Karpas-422 (cell line): ENCODE measurements around the gene COL4A2. TPM values are rescaled to one million over a fixed set of nuclear protein-coding genes. Genes with fewer than 3 reads are reported as not detected.

ENCODE experiments used
- DNase-seq: peaks from one replicate; pipeline ENCODE4 v3.0.0-alpha.2; 2015
- H2AFZ ChIP-seq: fragments of 200-600 bp; sonication (generic); 2 replicates; pipeline ENCODE4 v1.6.1; 2014; ENCODE audit warnings: antibody characterized with exemption, low read length, mixed read lengths
- H3K27ac ChIP-seq: fragments of 200-600 bp; sonication (generic); 2 replicates; pipeline ENCODE4 v1.5.1; 2014; ENCODE audit warnings: mild to moderate bottlenecking, low read length, moderate library complexity
- H3K27me3 ChIP-seq: fragments of 200-600 bp; sonication (generic); 2 replicates; pipeline ENCODE4 v1.6.1; 2014; ENCODE audit warnings: low read length, mixed read lengths
- H3K36me3 ChIP-seq: fragments of 200-600 bp; sonication (generic); 2 replicates; pipeline ENCODE4 v1.6.1; 2014; ENCODE audit warnings: low read length, mixed read lengths; ENCODE audit not compliant: insufficient read depth
- H3K4me1 ChIP-seq: fragments of 200-600 bp; sonication (generic); 2 replicates; pipeline ENCODE4 v1.6.1; 2014; ENCODE audit warnings: mild to moderate bottlenecking, low read length, mixed read lengths
- H3K4me2 ChIP-seq: fragments of 200-600 bp; sonication (generic); 2 replicates; pipeline ENCODE4 v1.6.1; 2014; ENCODE audit warnings: low read length, low read depth, mild to moderate bottlenecking; ENCODE audit not compliant: poor library complexity, severe bottlenecking
- H3K4me3 ChIP-seq: fragments of 200-600 bp; sonication (generic); 2 replicates; pipeline ENCODE4 v1.5.1; 2014; ENCODE audit warnings: mild to moderate bottlenecking, antibody characterized with exemption, low read length, mixed read lengths
- H3K79me2 ChIP-seq: fragments of 200-600 bp; sonication (generic); 2 replicates; pipeline ENCODE4 v1.6.1; 2014; ENCODE audit warnings: mild to moderate bottlenecking, low read length, mixed read lengths
- H3K9ac ChIP-seq: fragments of 200-600 bp; sonication (generic); 2 replicates; pipeline ENCODE4 v1.6.0; 2014; ENCODE audit warnings: low read length
- H3K9me2 ChIP-seq: fragments of 200-600 bp; sonication (generic), shearing (Covaris generic); replicated peaks from 2 replicates; pipeline ENCODE4 v1.6.0; 2014; ENCODE audit warnings: mild to moderate bottlenecking, low read length, moderate library complexity; ENCODE audit not compliant: insufficient read depth
- H3K9me3 ChIP-seq: fragments of 300-700, 200-600 bp; sonication (generic); 2 replicates; pipeline ENCODE4 v1.6.1; 2014; ENCODE audit warnings: low read length, mixed read lengths
- H4K20me1 ChIP-seq: fragments of 200-600 bp; sonication (generic); 2 replicates; pipeline ENCODE4 v1.6.1; 2014; ENCODE audit warnings: mild to moderate bottlenecking, antibody characterized with exemption, low read length, low read depth; ENCODE audit not compliant: insufficient read depth
- total RNA-seq: library from RNA; depleted of rRNA; stranded (reverse); fragments of >200 nt; shearing (Covaris generic); gene quantifications from 2 replicates; pipeline ENCODE4 v1.2.3, GENCODE V29; 2014; ENCODE audit warnings: low replicate concordance

Gene COL4A2
- total RNA-seq, 1 experiment from 2014 or later: not detected

DNA sequence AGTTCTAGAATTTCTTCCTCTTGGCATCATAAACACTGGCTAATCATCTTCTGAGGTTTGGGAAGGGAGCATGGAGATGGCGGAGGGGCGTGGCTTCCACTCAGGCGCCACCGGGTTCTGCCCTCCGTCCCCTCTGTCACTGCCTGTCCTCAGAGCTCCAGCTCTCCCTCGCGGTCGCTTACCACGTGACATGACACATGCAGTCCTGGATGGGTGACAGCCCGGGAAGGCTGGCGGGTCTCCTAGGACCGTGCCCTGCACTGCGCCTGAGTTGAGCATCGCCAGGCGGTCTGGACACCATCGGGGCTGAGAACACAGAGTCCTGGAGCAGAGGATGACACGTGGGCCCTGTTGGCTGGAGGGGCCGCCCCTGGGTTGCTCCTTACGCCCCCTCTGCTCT lies 131.1 kb downstream of the COL4A2 start:
- no peaks in the 10 kb centered on the region for H4K20me1 ChIP-seq
- no peak overlapping the region for H3K9ac ChIP-seq
- H2AFZ ChIP-seq: no peak overlapping the region
- no peak overlapping the region for H3K27ac ChIP-seq
- H3K36me3 ChIP-seq: no peaks in the 10 kb centered on the region
- no peaks in the 10 kb centered on the region for H3K9me3 ChIP-seq
- H3K27me3 ChIP-seq: no peaks in the 10 kb centered on the region
- no peak for DNase-seq
- H3K9me2 ChIP-seq: no peaks in the 10 kb centered on the region
- H3K4me3 ChIP-seq: no peak overlapping the region
- no peaks in the 10 kb centered on the region for H3K4me1 ChIP-seq
- no peaks in the 10 kb centered on the region for H3K79me2 ChIP-seq
- no peak overlapping the region for H3K4me2 ChIP-seq

DNA sequence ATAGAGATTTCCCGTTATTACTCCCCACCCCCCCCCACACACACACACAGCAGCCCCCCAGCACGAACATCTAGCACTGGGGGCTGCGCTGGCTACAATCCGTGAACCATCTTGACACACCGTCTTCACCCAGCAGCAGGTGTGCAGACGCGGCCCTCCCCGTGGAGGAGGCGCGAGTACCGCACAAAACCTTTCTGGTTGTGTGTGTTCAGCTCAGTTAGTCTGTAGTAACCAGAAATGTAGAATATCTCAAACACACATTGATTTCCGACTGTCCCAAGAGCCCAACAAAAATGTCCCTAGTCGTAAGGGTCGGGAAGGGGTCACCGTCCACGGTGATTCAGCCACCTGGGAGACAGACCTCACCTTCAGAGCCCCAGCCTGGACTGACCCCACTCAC lies 131.7 kb downstream of the COL4A2 start:
- Histone ChIP-seq H3K9ac (no peak overlapping the region), H3K36me3 (no peaks in the 10 kb centered on the region), H3K4me3 (no peak overlapping the region), H2AFZ (no peak overlapping the region), H3K27me3 (no peaks in the 10 kb centered on the region), H3K9me3 (no peaks in the 10 kb centered on the region), H4K20me1 (no peaks in the 10 kb centered on the region), H3K4me2 (no peak overlapping the region), H3K27ac (no peak overlapping the region), H3K4me1 (no peaks in the 10 kb centered on the region), H3K79me2 (no peaks in the 10 kb centered on the region), H3K9me2 (no peaks in the 10 kb centered on the region)
- DNase-seq: no peak

DNA sequence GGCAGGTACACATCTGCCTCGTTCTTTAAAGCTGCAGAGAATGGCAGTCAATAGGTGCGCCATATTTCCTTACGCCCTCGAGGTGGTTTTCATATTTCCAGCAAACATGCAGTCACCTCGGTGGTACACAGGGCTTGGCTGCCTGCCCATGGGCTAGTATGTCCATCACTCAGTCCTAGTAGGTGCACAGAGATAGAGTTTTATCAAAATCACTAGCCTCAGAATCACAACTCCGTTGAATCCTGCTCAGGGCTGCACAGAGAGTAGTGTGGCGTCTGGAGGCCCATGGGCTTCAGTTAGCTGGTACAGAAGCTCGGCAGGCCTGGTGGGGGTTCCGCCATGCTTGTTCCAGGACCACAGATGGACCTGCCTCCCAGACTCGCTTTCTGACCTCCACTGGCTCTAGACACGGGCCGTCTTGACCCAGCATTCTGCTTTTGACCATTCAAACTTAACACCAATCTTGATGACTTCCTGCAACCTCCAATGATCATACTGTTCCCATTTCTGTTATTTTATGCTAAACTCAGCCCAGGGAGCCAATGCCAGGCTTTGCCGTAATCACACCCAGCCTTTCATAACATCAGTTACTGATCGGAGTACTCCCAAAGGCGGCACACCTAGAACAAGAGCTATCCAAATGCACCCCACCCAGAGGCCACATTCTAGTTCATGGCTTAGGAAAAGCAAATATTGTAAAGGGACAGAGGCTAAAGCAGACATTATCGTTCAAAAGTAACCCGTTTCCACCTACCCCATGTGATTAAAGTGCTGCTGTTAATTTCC lies 134.1 kb downstream of the COL4A2 start:
- Histone ChIP-seq H3K27ac (no peak overlapping the region), H3K9me2 (no peaks in the 10 kb centered on the region), H3K79me2 (no peaks in the 10 kb centered on the region), H3K4me3 (no peak overlapping the region), H2AFZ (no peak overlapping the region), H3K9ac (no peak overlapping the region), H3K9me3 (no peaks in the 10 kb centered on the region), H3K27me3 (no peaks in the 10 kb centered on the region), H3K4me1 (no peaks in the 10 kb centered on the region), H3K36me3 (no peaks in the 10 kb centered on the region), H4K20me1 (no peaks in the 10 kb centered on the region), H3K4me2 (no peak overlapping the region)
- DNase-seq: no peak

DNA sequence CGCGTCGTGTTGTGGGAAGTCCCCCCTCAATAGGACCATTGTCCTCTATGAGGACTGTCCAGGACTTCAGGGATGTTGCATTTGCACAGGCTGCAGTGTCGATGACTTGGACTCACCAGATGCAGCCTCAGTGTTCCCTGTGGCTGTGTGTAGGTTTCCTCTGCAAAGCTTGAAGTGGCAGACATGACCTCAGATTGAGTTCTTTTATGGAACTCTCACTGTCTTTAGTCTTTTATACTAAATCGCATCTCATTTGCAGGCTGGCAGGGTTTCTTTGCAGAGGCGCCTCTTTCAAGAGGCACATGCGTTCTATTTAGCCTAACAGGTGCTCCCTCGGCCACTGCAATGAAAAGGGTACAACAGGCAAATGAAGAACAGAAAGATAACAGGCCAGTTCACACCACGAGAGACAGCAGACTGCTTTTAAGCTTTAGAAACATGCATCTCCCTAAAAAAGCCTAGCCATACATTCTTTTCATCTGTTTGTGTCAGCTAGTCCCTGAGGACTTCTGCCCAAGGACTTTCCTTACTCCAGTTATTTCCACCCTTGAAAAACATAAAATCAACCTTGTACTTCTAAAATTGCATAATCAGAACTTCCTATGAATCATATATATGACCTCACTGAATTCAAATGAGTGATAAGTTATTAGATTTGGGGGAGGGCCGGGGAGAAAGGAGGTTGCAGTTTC lies 136.0 kb downstream of the COL4A2 start:
- H2AFZ ChIP-seq: no peak overlapping the region
- DNase-seq: no peak
- no peaks in the 10 kb centered on the region for H3K9me3 ChIP-seq
- no peaks in the 10 kb centered on the region for H3K79me2 ChIP-seq
- H3K27me3 ChIP-seq: no peaks in the 10 kb centered on the region
- H3K4me1 ChIP-seq: no peaks in the 10 kb centered on the region
- H3K36me3 ChIP-seq: no peaks in the 10 kb centered on the region
- no peak overlapping the region for H3K4me2 ChIP-seq
- no peaks in the 10 kb centered on the region for H4K20me1 ChIP-seq
- no peak overlapping the region for H3K27ac ChIP-seq
- no peak overlapping the region for H3K9ac ChIP-seq
- H3K4me3 ChIP-seq: no peak overlapping the region
- H3K9me2 ChIP-seq: no peaks in the 10 kb centered on the region

DNA sequence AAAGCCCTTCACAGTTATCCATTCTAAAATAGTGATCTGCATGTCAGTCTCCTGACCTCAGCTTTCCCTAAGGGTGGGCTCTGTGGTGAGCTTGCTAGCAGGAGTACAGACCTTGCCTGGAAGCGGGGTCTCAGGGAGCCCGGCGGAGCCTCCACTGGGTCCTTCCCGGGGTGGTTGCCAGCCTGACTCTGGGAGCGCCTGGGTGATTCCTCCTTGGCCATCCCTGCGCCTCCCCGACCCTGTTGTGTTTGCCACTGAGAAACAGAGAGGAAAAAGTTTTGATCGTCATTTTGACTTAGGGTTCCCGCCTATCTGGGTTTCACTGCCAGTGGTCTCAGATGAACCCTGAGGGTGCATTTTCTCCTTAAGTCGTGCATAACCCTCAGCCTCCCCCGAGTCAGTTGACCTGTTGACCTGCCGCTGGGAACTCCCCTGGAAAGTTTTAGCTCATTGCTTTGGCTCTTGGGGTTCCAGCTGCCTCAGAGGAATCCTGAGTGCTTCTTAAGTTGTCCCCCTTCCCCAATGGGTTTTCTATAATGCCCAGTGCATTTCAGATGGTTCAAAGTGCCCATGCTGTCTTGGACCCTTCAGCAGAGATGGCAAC lies 136.6 kb downstream of the COL4A2 start:
- Histone ChIP-seq H4K20me1 (no peaks in the 10 kb centered on the region), H3K27ac (no peak overlapping the region), H3K9me3 (no peaks in the 10 kb centered on the region), H3K4me3 (no peak overlapping the region), H3K27me3 (no peaks in the 10 kb centered on the region), H3K4me2 (no peak overlapping the region), H3K4me1 (no peaks in the 10 kb centered on the region), H2AFZ (no peak overlapping the region), H3K9me2 (no peaks in the 10 kb centered on the region), H3K79me2 (no peaks in the 10 kb centered on the region), H3K36me3 (no peaks in the 10 kb centered on the region), H3K9ac (no peak overlapping the region)
- no peak for DNase-seq

DNA sequence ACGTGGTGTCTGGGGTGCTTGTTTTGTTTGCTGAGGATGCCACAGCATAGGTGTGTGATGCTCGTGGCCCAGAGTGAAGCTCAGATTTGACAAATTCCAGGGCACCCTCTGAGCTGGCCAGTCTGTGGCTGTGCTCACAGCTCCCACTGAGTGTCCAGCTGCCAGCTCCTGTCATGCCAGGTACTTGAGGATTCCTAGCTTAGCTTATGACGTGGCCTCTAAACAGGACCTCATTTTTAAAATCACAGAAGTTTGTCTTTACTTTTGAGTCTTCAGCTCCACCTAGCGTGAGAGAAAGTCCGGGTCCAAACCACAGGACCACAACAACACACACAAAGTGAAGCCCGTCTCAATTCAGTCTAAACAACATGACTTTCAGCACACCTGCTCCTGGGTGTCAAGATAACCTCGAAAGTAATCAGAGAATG lies 137.2 kb downstream of the COL4A2 start:
- Histone ChIP-seq H3K4me1 (no peaks in the 10 kb centered on the region), H3K4me3 (no peak overlapping the region), H3K27ac (no peak overlapping the region), H3K9me3 (no peaks in the 10 kb centered on the region), H2AFZ (no peak overlapping the region), H4K20me1 (no peaks in the 10 kb centered on the region), H3K36me3 (no peaks in the 10 kb centered on the region), H3K4me2 (no peak overlapping the region), H3K9me2 (no peaks in the 10 kb centered on the region), H3K27me3 (no peaks in the 10 kb centered on the region), H3K79me2 (no peaks in the 10 kb centered on the region), H3K9ac (no peak overlapping the region)
- DNase-seq: peak; percentile 57

DNA sequence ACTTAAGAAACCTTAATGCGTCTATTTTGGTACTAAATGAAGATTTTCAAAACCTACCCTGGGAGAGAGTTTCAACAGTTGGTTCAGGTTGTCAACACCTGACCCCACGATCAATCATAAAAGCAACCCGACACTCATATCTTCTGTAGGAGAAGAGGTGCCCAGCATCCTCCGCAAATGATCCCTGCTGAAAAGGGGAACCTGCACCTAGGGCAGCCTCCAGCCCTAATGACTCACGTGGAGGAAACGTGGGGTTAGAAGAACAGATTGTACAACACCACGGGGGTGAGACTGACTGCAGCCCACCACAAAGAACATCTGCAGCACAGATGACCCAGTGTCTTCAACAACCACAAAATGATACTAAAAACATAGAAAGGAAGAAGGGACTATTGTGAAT lies 138.1 kb downstream of the COL4A2 start:
- Histone ChIP-seq H3K27me3 (no peaks in the 10 kb centered on the region), H2AFZ (no peak overlapping the region), H3K9ac (no peak overlapping the region), H3K4me2 (no peak overlapping the region), H3K79me2 (no peaks in the 10 kb centered on the region), H3K4me1 (no peaks in the 10 kb centered on the region), H3K9me2 (no peaks in the 10 kb centered on the region), H3K9me3 (no peaks in the 10 kb centered on the region), H3K4me3 (no peak overlapping the region), H3K27ac (no peak overlapping the region), H4K20me1 (no peaks in the 10 kb centered on the region), H3K36me3 (no peaks in the 10 kb centered on the region)
- DNase-seq: no peak

DNA sequence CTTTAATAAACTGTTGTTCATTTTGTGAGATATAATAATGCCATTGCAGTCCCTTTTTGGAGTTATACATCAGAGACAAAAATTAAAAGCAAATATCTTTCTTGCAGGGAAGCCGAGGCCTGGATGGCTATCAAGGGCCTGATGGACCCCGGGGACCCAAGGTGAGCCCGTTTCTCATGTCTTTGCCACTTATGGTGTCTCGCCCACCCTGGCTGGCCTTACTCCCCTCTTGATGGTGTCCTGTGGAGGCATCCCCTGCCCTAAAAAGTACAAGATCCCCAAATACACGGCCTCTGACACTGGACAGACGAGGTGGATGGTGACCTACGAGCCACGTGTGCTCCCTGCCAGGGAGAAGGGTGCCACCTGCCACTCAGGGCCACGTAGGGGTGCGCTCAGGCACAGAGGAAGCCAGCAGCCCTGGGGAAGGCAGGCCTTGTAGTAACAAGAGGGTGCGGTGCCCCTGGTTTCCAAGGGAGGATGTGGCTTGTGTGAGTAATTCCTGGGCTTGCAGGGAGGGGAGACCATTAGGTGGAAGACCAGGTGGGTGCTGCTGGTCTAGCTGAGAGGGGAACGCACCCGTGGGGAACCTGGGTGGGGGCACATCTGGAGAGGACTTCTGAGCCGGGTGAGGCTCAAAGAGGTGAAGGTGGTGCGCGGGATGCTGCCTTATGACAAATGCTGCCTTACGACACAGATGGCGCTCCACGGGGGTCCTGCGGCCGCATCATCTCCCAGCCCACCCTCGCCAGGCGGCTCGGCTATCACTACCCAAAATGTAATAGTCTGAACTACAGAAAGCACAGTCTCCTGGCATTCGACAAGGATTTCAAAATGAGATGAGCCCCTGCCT lies 138.9 kb downstream of the COL4A2 start:
- DNase-seq: no peak
- Histone ChIP-seq H3K4me1 (no peaks in the 10 kb centered on the region), H3K36me3 (no peaks in the 10 kb centered on the region), H3K9me2 (no peaks in the 10 kb centered on the region), H3K79me2 (no peaks in the 10 kb centered on the region), H3K9me3 (no peaks in the 10 kb centered on the region), H3K9ac (no peak overlapping the region), H3K27me3 (no peaks in the 10 kb centered on the region), H3K4me2 (no peak overlapping the region), H4K20me1 (no peaks in the 10 kb centered on the region), H3K4me3 (no peak overlapping the region), H2AFZ (no peak overlapping the region), H3K27ac (no peak overlapping the region)
